Epithelial cell of esophagus (primary cell): ENCODE results near the gene TMEM184B.

Source experiments
- DNase-seq: peaks from one replicate; pipeline ENCODE4 v3.0.0; 2010; ENCODE audit warnings: low read depth
- H3K4me3 ChIP-seq: 2 replicates; pipeline ENCODE4 v1.5.1; 2011; ENCODE audit warnings: mild to moderate bottlenecking, low read length, control low read depth
- CTCF ChIP-seq: IDR thresholded peaks from 2 replicates; pipeline ENCODE4 v1.5.1; 2011; ENCODE audit warnings: low read depth, mild to moderate bottlenecking, low read length, control low read depth, inconsistent platforms; ENCODE audit not compliant: insufficient read depth; ENCODE audit errors: missing control alignments

TMEM184B gene

GRCh38 chr22:38223289-38223960 is 49.4 kb downstream of the TMEM184B start:
- TF ChIP-seq CTCF, result no peak
- no peak for DNase-seq
- no peak overlapping the region for H3K4me3 ChIP-seq

- no peak overlapping the region for H3K4me3 ChIP-seq
- no peak for TF ChIP-seq CTCF
- DNase-seq, result peak; percentile 83
Measured at GRCh38 chr22:38222797-38223119, 50.1 kb downstream of the TMEM184B start.

GRCh38 chr22:38221908-38222796 is 50.7 kb downstream of the TMEM184B start:
- no peak for DNase-seq
- TF ChIP-seq CTCF, result no peak
- no peak overlapping the region for H3K4me3 ChIP-seq

- no peak for DNase-seq
- no peak for TF ChIP-seq CTCF
- H3K4me3 ChIP-seq, result no peak overlapping the region
Measured at GRCh38 chr22:38221407-38221806, 51.4 kb downstream of the TMEM184B start.

- no peak for DNase-seq
- no peak for TF ChIP-seq CTCF
- H3K4me3 ChIP-seq, result no peak overlapping the region
Measured at GRCh38 chr22:38220653-38221386, 52.0 kb downstream of the TMEM184B start.

- no peak overlapping the region for H3K4me3 ChIP-seq
- TF ChIP-seq CTCF, result no peak
- DNase-seq, result no peak
Measured at GRCh38 chr22:38220163-38220562, 52.6 kb downstream of the TMEM184B start.
